Fibroblast of mammary gland (primary cell): ENCODE results near the gene CUL5.
A peak's percentile ranks its signal among the peaks of the same experiment; 100 is the strongest.

Source experiments
- DNase-seq: peaks from one replicate; pipeline ENCODE4 v3.0.0-alpha.2; 2010; ENCODE audit warnings: low read depth
- H3K4me3 ChIP-seq: 2 replicates; pipeline ENCODE4 v1.5.1; 2011; ENCODE audit warnings: low read depth, mild to moderate bottlenecking, low read length, moderate library complexity; ENCODE audit not compliant: control insufficient read depth
- CTCF ChIP-seq: conservative IDR thresholded peaks from 2 replicates; pipeline ENCODE4 v1.5.1; 2011; ENCODE audit warnings: low read depth, low read length, inconsistent platforms; ENCODE audit not compliant: control insufficient read depth, insufficient read depth

The CUL5 gene

GRCh38 chr11:107973641-107974040 lies 35.1 kb upstream of the CUL5 start:
- DNase-seq: peak; percentile 10
- H3K4me3 ChIP-seq: no peak overlapping the region
- TF ChIP-seq CTCF: no peak

GRCh38 chr11:107988397-107989158 lies 20.1 kb upstream of the CUL5 start:
- TF ChIP-seq CTCF: no peak
- DNase-seq: no peak
- no peak overlapping the region for H3K4me3 ChIP-seq

- TF ChIP-seq CTCF: no peak
These were observed 16.8 kb upstream of the CUL5 start for GRCh38 chr11:107991868-107992414.

GRCh38 chr11:107996006-107996776 lies 12.5 kb upstream of the CUL5 start:
- TF ChIP-seq CTCF: no peak
- no peak for DNase-seq
- H3K4me3 ChIP-seq: no peak overlapping the region

More at GRCh38 chr11:107991868-107992414, 16.8 kb upstream of the CUL5 start:
- no peak overlapping the region for H3K4me3 ChIP-seq
- no peak for DNase-seq

- TF ChIP-seq CTCF: no peak
- DNase-seq: no peak
These were observed 9.9 kb upstream of the CUL5 start for GRCh38 chr11:107998761-107999160.

GRCh38 chr11:107999759-108000455 lies 8.8 kb upstream of the CUL5 start:
- TF ChIP-seq CTCF: peak; percentile 44
- peak; percentile 35 for DNase-seq
- H3K4me3 ChIP-seq: no peak overlapping the region

More at GRCh38 chr11:107998761-107999160, 9.9 kb upstream of the CUL5 start:
- H3K4me3 ChIP-seq: no peak overlapping the region
